K562 (cell line): ENCODE results near the gene RALGPS1. TPM values are rescaled to one million over a fixed set of nuclear protein-coding genes. Genes with fewer than 3 reads are reported as not detected.

Experiments
- ATAC-seq: fragments of 200-7000 bp; cut with Tn5 transposase; 3 replicates; pipeline ENCODE4 v1.9.1; 2020; ENCODE audit warnings: moderate library complexity
- BruUV-seq: library from RNA; stranded (reverse); fragments of 400-500 nt; replicated peaks from 2 replicates; lab custom pipeline; 2021; lab: Mats Ljungman, UMichigan
- CTCF ChIA-PET: fragments of 300-600 bp; formaldehyde crosslinking; extraction: SDS; loops from one replicate; lab custom pipeline; 2021; ENCODE audit warnings: low intra/inter-chr PET ratio; lab: Yijun Ruan, JAX
- POLR2A ChIA-PET: fragments of 300-600, 350-650 bp; sonication (Branson Sonifier 250); formaldehyde crosslinking; extraction: SDS; loops from one replicate; lab custom pipeline; 2021; ENCODE audit warnings: antibody characterized with exemption, inconsistent platforms; lab: Yijun Ruan, JAX
- DNase-seq, 4 experiments: peaks; one replicate each; pipeline versions ENCODE4 v3.0.0 to v3.0.0-alpha.2; 2011 to 2018; ENCODE audit warnings: low spot score in 3 of 4, mixed read lengths in 3 of 4; ENCODE audit errors: extremely low read depth in 1 of 4
- FAIRE-seq: peaks from 2 replicates; lab custom pipeline; 2011; peaks lifted over from hg19 to GRCh38; lab: Jason Lieb, UNC
- H2AFZ ChIP-seq: 2 replicates; pipeline ENCODE4 v1.6.0; 2011; ENCODE audit warnings: low read depth, low read length, control low read depth, inconsistent platforms
- H3K27ac ChIP-seq: fragments of 200-600 bp; 3 replicates; pipeline ENCODE4 v1.8.0; 2011; ENCODE audit warnings: low read depth, mild to moderate bottlenecking, control low read depth, inconsistent platforms, low read length, moderate library complexity, mixed read lengths; ENCODE audit errors: extremely low read depth
- H3K27me3 ChIP-seq, 2 experiments: fragments of 300-600 bp in 1 of 2; 2 replicates in 1 of 2; 3 replicates in 1 of 2; pipeline versions ENCODE4 v1.6.0 to v1.8.0; 2011; ENCODE audit warnings: inconsistent platforms in 2 of 2, low read length in 2 of 2, mild to moderate bottlenecking in 1 of 2, mixed read lengths in 1 of 2, moderate library complexity in 1 of 2; ENCODE audit not compliant: control insufficient read depth in 2 of 2, insufficient read depth in 2 of 2
- H3K36me3 ChIP-seq: fragments of 300-600 bp; 3 replicates; pipeline ENCODE4 v1.8.0; 2011; ENCODE audit warnings: mild to moderate bottlenecking, low read length, inconsistent platforms; ENCODE audit not compliant: control insufficient read depth, insufficient read depth
- H3K4me1 ChIP-seq, 2 experiments: fragments of 200-600 bp in 1 of 2; replicated peaks in 1 of 2; 2 replicates in 1 of 2; 3 replicates in 1 of 2; pipeline versions ENCODE4 v1.5.1 to v1.8.0; 2011; ENCODE audit warnings: inconsistent platforms in 2 of 2, low read length in 2 of 2, mild to moderate bottlenecking in 1 of 2, mixed read lengths in 1 of 2, moderate library complexity in 1 of 2; ENCODE audit not compliant: control insufficient read depth in 2 of 2, insufficient read depth in 2 of 2
- H3K4me2 ChIP-seq: 2 replicates; pipeline ENCODE4 v1.6.1; 2011; ENCODE audit warnings: low read length, control low read depth, inconsistent platforms, mixed read lengths; ENCODE audit not compliant: insufficient read depth
- H3K4me3 ChIP-seq: fragments of 200-600 bp; sonication (generic), shearing (Covaris generic); 2 replicates; pipeline ENCODE4 v1.5.1; 2016; ENCODE audit warnings: control low read depth, inconsistent platforms
- H3K79me2 ChIP-seq: fragments of 200-600 bp; 3 replicates; pipeline ENCODE4 v1.8.0; 2011; ENCODE audit warnings: low read length, inconsistent platforms; ENCODE audit not compliant: control insufficient read depth, insufficient read depth
- H3K9ac ChIP-seq, 2 experiments: 2 replicates each; pipeline versions ENCODE4 v1.6.0 to v1.6.1; 2011; ENCODE audit warnings: low read depth in 2 of 2, low read length in 2 of 2, control low read depth in 1 of 2, inconsistent platforms in 1 of 2, mild to moderate bottlenecking in 1 of 2, mixed read lengths in 1 of 2; ENCODE audit not compliant: insufficient read depth in 1 of 2
- H3K9me1 ChIP-seq: one replicate; pipeline ENCODE4 v1.6.0; 2011; ENCODE audit warnings: inconsistent platforms, mild to moderate bottlenecking, low read length, moderate library complexity; ENCODE audit not compliant: control insufficient read depth, insufficient read depth
- H3K9me3 ChIP-seq: replicated peaks from 2 replicates; pipeline ENCODE4 v1.5.1; 2011; ENCODE audit warnings: low read depth, low read length, inconsistent platforms; ENCODE audit not compliant: control insufficient read depth, insufficient read depth
- H4K20me1 ChIP-seq: replicated peaks from 2 replicates; pipeline ENCODE4 v1.6.1; 2011; ENCODE audit warnings: low read length, inconsistent platforms, mixed read lengths; ENCODE audit not compliant: control insufficient read depth, insufficient read depth
- ATF7 ChIP-seq: fragments of 450-650 bp; IDR thresholded peaks from 2 replicates; pipeline ENCODE4 v1.7.1; 2014; ENCODE audit warnings: mild to moderate bottlenecking, moderate library complexity
- CTBP1 ChIP-seq: fragments of 450-650 bp; IDR thresholded peaks from 2 replicates; pipeline ENCODE4 v1.6.1; 2016; ENCODE audit warnings: borderline replicate concordance
- ELF1 ChIP-seq: fragments of 200-800 bp; sonication (Bioruptor generic); IDR thresholded peaks from 2 replicates; pipeline ENCODE4 v1.6.1; 2016; ENCODE audit warnings: missing genetic modification characterization, missing compliant biosample characterization
- FOXP1 ChIP-seq: sonication (generic); formaldehyde crosslinking; IDR thresholded peaks from 2 replicates; pipeline ENCODE4 v1.8.0; 2022; ENCODE audit warnings: mild to moderate bottlenecking, missing genetic modification reagents
- NONO ChIP-seq, 2 experiments: fragments of 200-400 bp in 1 of 2; fragments of 450-650 bp in 1 of 2; formaldehyde crosslinking in 1 of 2; IDR thresholded peaks; 2 replicates each; pipeline ENCODE4 v1.6.1; 2017; ENCODE audit warnings: low read depth in 2 of 2, mild to moderate bottlenecking in 2 of 2, moderate library complexity in 2 of 2, low read length in 1 of 2
- POLR2H ChIP-seq: IDR thresholded peaks from 2 replicates; pipeline ENCODE4 v1.6.1; 2016; ENCODE audit warnings: missing genetic modification characterization, low read depth, mild to moderate bottlenecking, control low read depth, missing compliant biosample characterization, moderate library complexity
- PRDM10 ChIP-seq: fragments of 450-650 bp; IDR thresholded peaks from 2 replicates; pipeline ENCODE4 v1.6.1; 2018; ENCODE audit not compliant: partially characterized antibody
- PRMT5 ChIP-seq: sonication (generic); formaldehyde crosslinking; IDR thresholded peaks from 2 replicates; pipeline ENCODE4 v1.5.0; 2020; ENCODE audit warnings: missing genetic modification reagents
- PTBP1 ChIP-seq: fragments of 200-400 bp; formaldehyde crosslinking; IDR thresholded peaks from 2 replicates; pipeline ENCODE4 v1.6.1; 2017; ENCODE audit warnings: low read depth, low read length
- SAFB ChIP-seq: fragments of 200-400 bp; formaldehyde crosslinking; IDR thresholded peaks from 2 replicates; pipeline ENCODE4 v1.6.1; 2017; ENCODE audit warnings: low read depth, low read length, borderline replicate concordance
- SRSF1 ChIP-seq: fragments of 200-400 bp; formaldehyde crosslinking; IDR thresholded peaks from 2 replicates; pipeline ENCODE4 v1.6.1; 2017; ENCODE audit warnings: mild to moderate bottlenecking, low read depth, low read length, moderate library complexity
- TAF15 ChIP-seq: fragments of 200-400 bp; formaldehyde crosslinking; IDR thresholded peaks from 2 replicates; pipeline ENCODE4 v1.6.1; 2017; ENCODE audit warnings: mild to moderate bottlenecking, low read depth, low read length, moderate library complexity
- ZNF143 ChIP-seq: sonication (generic); formaldehyde crosslinking; IDR thresholded peaks from 2 replicates; pipeline ENCODE4 v1.9.0; 2022; ENCODE audit warnings: mild to moderate bottlenecking, missing genetic modification reagents
- ZNF41 ChIP-seq: fragments of 250-450 bp; sonication (Bioruptor Pico); conservative IDR thresholded peaks from 2 replicates; pipeline ENCODE4 v1.4.0; 2020; ENCODE audit warnings: mild to moderate bottlenecking
- ZNF507 ChIP-seq: conservative IDR thresholded peaks from 2 replicates; pipeline ENCODE4 v1.6.1; 2017; ENCODE audit warnings: missing genetic modification characterization, missing compliant biosample characterization
- ZNF644 ChIP-seq: fragments of 200-800 bp; sonication (Bioruptor generic); IDR thresholded peaks from 2 replicates; pipeline ENCODE4 v1.6.1; 2016; ENCODE audit warnings: low read depth, missing genetic modification characterization, missing compliant biosample characterization
- WGBS: fragments of 100-300 bp; shearing (Covaris generic); methylation state at CpG from one replicate; pipeline ENCODE4 v1.1.6; 2016; ENCODE audit warnings: low coverage, mixed read lengths; ENCODE audit not compliant: insufficient coverage; ENCODE audit errors: missing lambda C conversion rate; 5-methylcytosine and 5-hydroxymethylcytosine counted together
- in situ Hi-C: fragments of 300-500 bp; cut with MboI; formaldehyde crosslinking; loops from 4 replicates; pipeline ENCODE4 v1.15.0; 2018; ENCODE audit warnings: inconsistent platforms, mixed read lengths
- intact Hi-C: fragments of 100-400 bp; cut with micrococcal nuclease; formaldehyde crosslinking; loops from 2 replicates; pipeline ENCODE4 v1.14.2; 2022
- polyA plus RNA-seq, 8 experiments: library from polyadenylated mRNA; depleted of rRNA in 4 of 8; stranded (reverse) in 5 of 8; unstranded in 3 of 8; fragments of >200 nt; fragmentation: Nextera tagmentation in 2 of 8; fragmentation: Illumina TruSeq in 1 of 8; extraction: Ambion mirVana in 2 of 8; extraction: Trizol in 1 of 8; gene quantifications; 2 replicates each; pipeline versions ENCODE4 v1.2.1 to v1.2.3, GENCODE V29; 2011 to 2014; ENCODE audit warnings: inconsistent platforms in 1 of 8, missing spikeins in 1 of 8
- total RNA-seq, 7 experiments: library from RNA; depleted of rRNA in 6 of 7; stranded (reverse); fragments of >200 nt in 6 of 7; fragmentation: Illumina TruSeq in 2 of 7; extraction: Trizol in 2 of 7; gene quantifications; 2 replicates each; pipeline versions ENCODE4 v1.2.1 to v1.2.3, GENCODE V29; 2011 to 2021; ENCODE audit warnings: low replicate concordance in 1 of 7
- TF ChIP-seq, protein P1 (sequence below), 2 experiments: fragments of 450-650 bp; conservative IDR thresholded peaks; 2 replicates each; pipeline ENCODE4 v1.6.1; 2017; ENCODE audit warnings: mild to moderate bottlenecking in 2 of 2, moderate library complexity in 2 of 2

The RALGPS1 gene
- total and polyA plus RNA-seq, 9 of the 15 experiments (the other 6 are each of a cell fraction or from before 2014, with no cell fraction given), result 0.04 to 2.6 (median 1.5) TPM

- TF ChIP-seq PRDM10 (peak; percentile 15), PTBP1 (no peak), ZNF143 (CRISPR knock-in tag) (no peak), CTBP1 (peak; percentile 78; the same call in 1 of the 2 replicates), ZNF644 (tag) (no peak), ZNF41 (CRISPR knock-in tag) (no peak)
- TF ChIP-seq, all 486 proteins: peak for 57
Measured at GRCh38 chr9:126984969-126985368, 70.4 kb downstream of the RALGPS1 start (continued).

DNA sequence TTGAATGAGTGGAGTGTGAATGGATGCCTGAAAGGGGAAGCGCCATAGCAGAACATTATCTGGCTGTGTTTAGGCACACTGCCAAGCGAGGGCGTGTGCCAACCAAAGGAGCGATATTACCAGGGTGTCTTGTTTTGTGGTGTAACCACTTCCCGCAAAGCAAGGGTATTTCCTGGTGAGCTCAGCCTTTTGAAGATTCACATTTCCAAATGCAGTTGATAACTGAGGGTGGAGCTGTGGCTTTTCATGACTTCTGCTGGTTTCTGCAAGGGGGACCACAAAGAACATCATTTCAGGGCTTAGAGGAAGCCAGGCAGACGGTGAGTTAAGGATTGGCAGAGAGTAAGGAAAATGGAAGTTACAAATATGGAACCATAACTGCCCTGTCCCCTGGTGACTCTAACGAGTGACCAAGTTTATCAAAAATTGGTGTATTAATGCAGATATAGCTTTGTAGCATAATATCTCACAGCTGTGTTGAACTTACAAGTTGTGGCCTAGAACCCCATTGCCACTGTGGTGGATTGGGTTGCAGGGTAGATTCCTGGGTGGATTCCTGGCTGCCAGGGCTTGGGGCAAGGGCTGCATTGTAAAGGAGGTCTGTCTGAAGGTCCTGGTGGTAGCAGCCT is 71.4 kb downstream of the RALGPS1 start:
- no peaks in the 10 kb centered on the region; the same call in 1 of the 2 replicates for H4K20me1 ChIP-seq
- no peaks in the 10 kb centered on the region for H3K9me1 ChIP-seq
- no peaks in the 10 kb centered on the region for H3K9me3 ChIP-seq
- no peak overlapping the region for H3K9ac ChIP-seq
- H3K4me3 ChIP-seq, result no peak overlapping the region
- ATAC-seq, result no peak
- CTCF ChIA-PET, result no interaction called here
- 7% methylated on average over 7 of the region's 7 CpGs for WGBS
- POLR2A ChIA-PET, result no interaction called here
- H3K79me2 ChIP-seq, result no peaks in the 10 kb centered on the region
- peak in 1 of 4 experiments; percentile 22 for DNase-seq
- H3K27me3 ChIP-seq, result peaks cover 0 to 24% of the 10 kb centered on the region in 2 experiments; a peak in 2 of 5 replicates
- H2AFZ ChIP-seq, result no peak overlapping the region
- no peak overlapping the region for H3K4me2 ChIP-seq
- H3K27ac ChIP-seq, result no peak overlapping the region
- H3K36me3 ChIP-seq, result no peaks in the 10 kb centered on the region
- no TSS peak for BruUV-seq
- FAIRE-seq, result peak; percentile 75
- intact Hi-C loops, result no loop called here
- peaks cover 3 to 21% of the 10 kb centered on the region in 2 experiments; a peak in 4 of 5 replicates for H3K4me1 ChIP-seq
- in situ Hi-C loops, result no loop called here
- peak; percentile 47; the same call in 1 of the 2 replicates for TF ChIP-seq ATF7
- no peak for TF ChIP-seq NONO (IDR thresholded peaks at IDR 0.05; ENCODE audit: low read depth in 2 of 2, low read length in 1 of 2)
- TF ChIP-seq SRSF1, result no peak
- TF ChIP-seq ZNF644 (tag), result peak; percentile 30; the same call in 1 of the 2 replicates
- no peak for TF ChIP-seq TAF15
- TF ChIP-seq ELF1 (tag), result peak; percentile 68
- TF ChIP-seq SAFB, result no peak
- TF ChIP-seq PRMT5 (CRISPR knock-in tag), result no peak
- no peak for TF ChIP-seq FOXP1 (CRISPR knock-in tag)
- no peak for TF ChIP-seq POLR2H
- TF ChIP-seq, protein P1, sequence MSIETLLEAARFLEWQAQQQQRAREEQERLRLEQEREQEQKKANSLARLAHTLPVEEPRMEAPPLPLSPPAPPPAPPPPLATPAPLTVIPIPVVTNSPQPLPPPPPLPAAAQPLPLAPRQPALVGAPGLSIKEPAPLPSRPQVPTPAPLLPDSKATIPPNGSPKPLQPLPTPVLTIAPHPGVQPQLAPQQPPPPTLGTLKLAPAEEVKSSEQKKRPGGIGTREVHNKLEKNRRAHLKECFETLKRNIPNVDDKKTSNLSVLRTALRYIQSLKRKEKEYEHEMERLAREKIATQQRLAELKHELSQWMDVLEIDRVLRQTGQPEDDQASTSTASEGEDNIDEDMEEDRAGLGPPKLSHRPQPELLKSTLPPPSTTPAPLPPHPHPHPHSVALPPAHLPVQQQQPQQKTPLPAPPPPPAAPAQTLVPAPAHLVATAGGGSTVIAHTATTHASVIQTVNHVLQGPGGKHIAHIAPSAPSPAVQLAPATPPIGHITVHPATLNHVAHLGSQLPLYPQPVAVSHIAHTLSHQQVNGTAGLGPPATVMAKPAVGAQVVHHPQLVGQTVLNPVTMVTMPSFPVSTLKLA (conservative IDR thresholded peaks at IDR 0.05), result no peak
- TF ChIP-seq ZNF507 (tag), result no peak
